ENCODE data around the gene CCDC30.

Gene CCDC30

DNA sequence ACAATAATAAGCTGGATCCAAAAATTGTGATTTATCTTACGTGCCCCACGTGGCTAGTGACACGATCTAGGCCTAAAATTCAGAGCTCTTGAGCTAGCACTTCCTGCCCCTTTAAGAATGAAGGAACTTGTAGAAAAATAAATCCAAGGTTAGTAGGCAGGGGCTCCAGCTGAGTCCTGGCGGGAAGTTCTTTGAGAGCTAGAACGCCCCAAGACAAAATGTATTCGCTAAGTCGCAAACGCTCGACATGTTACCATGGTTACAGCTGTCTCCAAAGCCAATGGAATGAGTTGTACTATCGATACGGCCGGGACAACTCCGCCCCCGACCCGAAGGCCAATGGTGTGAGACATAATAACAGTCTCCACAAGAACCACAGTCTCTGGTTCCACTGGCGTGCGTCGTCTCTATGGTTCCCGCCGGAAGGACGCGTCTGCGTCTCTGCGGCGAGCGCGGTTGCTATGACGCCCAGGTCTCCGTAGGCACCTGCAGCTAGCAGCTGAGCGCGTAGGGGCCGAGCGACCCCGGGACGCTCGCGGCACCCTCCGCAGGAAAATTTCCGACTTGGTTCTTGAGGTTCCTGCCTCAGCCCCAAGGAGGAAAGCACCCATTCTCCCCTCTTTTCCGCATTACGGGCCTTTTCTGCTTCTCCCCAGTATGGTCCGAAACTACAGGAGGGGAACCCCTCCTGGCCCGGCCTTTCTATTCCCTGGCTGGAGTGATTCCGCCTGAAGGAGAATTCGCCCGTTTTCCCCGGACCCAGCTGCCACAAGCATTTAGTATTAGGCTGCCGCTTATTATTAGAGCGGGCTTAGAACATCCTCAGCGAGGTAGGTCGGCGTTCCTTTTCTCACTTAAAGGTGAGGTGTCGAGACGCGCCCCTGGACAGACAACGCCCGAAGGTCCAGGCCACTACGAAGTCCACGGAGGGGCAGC, at the start of gene CCDC30:
Gene CCDC30 (plus strand): TSS at position 459 of the 936 bp plus-strand sequence. CDS start 17,266 bp downstream, outside the sequence.
- TF ChIP-seq, protein P1, sequence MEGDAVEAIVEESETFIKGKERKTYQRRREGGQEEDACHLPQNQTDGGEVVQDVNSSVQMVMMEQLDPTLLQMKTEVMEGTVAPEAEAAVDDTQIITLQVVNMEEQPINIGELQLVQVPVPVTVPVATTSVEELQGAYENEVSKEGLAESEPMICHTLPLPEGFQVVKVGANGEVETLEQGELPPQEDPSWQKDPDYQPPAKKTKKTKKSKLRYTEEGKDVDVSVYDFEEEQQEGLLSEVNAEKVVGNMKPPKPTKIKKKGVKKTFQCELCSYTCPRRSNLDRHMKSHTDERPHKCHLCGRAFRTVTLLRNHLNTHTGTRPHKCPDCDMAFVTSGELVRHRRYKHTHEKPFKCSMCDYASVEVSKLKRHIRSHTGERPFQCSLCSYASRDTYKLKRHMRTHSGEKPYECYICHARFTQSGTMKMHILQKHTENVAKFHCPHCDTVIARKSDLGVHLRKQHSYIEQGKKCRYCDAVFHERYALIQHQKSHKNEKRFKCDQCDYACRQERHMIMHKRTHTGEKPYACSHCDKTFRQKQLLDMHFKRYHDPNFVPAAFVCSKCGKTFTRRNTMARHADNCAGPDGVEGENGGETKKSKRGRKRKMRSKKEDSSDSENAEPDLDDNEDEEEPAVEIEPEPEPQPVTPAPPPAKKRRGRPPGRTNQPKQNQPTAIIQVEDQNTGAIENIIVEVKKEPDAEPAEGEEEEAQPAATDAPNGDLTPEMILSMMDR (conservative IDR thresholded peaks at IDR 0.05; ENCODE audit: low read depth, low read length): no peak
- peak; percentile 99 for DNase-seq (ENCODE audit: low read depth)
- H3K4me3 ChIP-seq (ENCODE audit: low read depth, low read length): peak within 1 kb of the TSS; percentile 70

DNA sequence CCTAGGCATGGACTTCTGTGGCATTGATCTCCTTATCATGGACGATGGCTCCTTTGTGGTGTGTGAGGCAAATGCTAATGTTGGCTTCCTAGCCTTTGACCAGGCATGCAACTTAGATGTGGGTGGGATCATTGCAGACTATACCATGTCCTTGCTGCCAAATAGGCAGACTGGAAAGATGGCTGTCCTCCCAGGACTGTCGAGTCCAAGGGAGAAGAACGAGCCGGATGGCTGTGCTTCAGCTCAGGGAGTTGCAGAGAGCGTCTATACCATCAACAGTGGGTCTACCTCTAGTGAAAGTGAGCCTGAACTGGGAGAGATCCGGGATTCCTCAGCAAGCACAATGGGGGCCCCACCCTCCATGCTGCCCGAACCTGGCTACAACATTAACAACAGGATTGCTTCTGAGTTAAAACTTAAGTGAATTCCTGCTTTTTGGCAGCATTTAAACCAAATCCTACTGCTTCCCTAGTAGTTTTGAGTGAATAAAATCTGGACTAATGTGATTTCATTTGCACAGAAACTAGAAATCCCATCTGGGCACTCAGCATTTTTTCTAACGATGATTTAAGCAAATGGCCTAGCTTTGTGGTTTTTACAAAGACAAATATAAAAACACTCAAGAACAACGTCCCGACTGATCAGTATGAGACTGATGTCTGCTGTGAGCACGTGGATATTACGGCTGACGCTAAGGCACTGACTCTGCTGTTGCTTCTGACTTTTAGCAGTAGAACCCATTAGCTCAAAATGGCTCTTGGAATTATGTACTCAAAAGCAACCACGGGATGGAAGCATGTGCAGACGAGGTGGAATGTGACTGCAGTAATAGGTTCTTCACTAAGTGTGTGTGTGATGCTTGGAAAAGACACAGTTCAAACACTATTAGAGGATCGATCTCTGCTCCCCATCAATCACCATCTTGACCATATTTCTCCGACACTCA, 48.3 kb upstream of the CCDC30 start:
- no peak for DNase-seq (ENCODE audit: low read depth)
- H3K4me3 ChIP-seq (ENCODE audit: low read depth, low read length): no peak overlapping the region
- TF ChIP-seq, protein P1 (conservative IDR thresholded peaks at IDR 0.05; ENCODE audit: low read depth, low read length): no peak

DNA sequence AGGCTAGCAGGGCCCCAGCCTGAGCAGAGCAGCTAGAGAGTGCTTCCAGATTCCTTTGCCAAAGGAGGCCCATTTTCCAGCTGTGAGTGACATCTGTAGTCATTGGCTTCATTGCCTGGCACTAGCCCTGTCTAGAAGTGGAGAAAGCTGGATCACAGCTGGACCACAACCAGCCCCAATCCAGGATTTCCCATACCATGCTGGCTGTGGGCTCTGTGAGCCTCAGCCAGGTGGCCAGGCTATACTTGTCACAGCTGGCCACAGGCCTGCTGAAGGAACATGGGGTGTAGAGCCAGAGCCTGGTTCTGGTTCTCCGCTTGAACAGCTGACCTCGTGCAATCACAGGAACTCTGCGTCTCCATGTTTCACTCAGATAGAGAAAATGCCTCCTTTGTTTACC, 45.9 kb upstream of the CCDC30 start:
- DNase-seq (ENCODE audit: low read depth): no peak
- TF ChIP-seq, protein P1 (conservative IDR thresholded peaks at IDR 0.05; ENCODE audit: low read depth, low read length): no peak

DNA sequence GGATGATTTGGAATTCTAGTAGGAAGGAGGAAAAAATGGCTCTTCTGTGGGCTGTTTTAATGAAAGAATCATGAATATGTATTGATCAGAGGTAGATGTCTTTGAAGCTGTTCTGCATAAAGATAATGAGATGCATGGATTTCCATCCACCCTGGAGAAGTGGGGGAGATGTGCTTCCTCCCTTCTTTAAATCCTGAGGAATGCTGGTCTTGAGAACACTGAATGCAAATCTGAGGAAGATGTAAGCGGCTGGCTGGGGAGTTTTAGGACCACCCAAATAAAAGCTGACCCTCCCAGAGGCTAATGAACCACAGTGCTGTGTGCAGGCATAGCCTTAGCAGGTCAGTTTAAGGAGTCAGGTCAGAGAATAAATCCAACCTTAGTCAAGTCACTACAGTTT, 44.6 kb upstream of the CCDC30 start:
- TF ChIP-seq, protein P1 (conservative IDR thresholded peaks at IDR 0.05; ENCODE audit: low read depth, low read length): no peak
- no peak for DNase-seq (ENCODE audit: low read depth)

More for the DNA sequence above, 45.9 kb upstream of the CCDC30 start:
- no peak overlapping the region for H3K4me3 ChIP-seq (ENCODE audit: low read depth, low read length)

DNA sequence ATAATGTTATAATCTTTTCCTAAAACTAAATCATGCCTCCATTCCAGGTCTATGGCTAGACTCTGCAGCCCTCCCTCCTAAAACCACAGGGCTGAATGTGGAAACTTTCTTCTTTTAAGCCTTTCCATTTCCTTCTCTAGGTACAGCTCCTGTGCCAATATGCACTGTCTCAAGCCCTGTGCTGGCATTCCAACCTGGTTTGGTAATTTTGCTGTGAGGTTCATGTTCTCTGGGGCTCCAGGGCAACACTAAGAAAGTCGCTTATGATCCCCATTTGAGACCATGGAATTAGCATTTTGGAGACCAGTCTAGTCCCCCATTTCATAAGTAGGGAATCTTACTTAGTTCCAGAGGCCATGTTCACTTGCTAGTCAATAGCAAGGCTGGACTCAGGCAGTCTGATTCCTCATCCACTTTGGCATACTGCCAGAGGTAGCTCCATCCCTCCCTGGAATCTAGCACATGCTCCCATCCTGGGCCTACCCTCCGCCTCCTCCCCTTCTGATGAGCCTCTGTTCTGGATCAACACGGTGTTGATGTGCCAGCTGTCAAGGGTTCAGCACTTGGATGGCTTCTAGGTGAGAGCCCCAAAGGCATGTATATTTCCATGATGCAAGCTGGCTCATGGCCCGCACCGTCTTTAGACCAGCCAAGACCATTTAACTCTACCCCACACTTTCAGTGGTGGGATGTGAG, 43.8 kb upstream of the CCDC30 start:
- TF ChIP-seq, protein P1 (conservative IDR thresholded peaks at IDR 0.05; ENCODE audit: low read depth, low read length): no peak
- no peak for DNase-seq (ENCODE audit: low read depth)
- H3K4me3 ChIP-seq (ENCODE audit: low read depth, low read length): no peak overlapping the region

More for the DNA sequence above, 44.6 kb upstream of the CCDC30 start:
- no peak overlapping the region for H3K4me3 ChIP-seq (ENCODE audit: low read depth, low read length)

DNA sequence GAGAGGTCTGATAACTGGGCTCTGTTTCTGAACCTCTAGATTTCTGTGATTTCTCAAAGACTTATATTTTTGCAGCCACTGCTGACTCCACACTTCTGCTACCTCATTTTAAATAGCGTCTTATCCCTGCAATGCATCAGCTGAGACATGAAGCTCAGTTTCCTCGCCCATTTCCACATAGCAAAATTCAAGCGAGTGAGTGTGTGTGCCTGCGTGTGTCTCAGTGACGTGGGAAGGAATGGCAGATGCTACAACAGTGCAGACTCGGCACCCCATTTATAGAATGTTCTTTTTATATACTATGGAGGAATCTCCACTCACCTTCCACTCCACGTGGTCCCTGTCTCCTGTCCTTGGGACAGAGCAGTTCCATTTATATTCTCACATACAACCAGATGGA, 43.0 kb upstream of the CCDC30 start:
- TF ChIP-seq, protein P1 (conservative IDR thresholded peaks at IDR 0.05; ENCODE audit: low read depth, low read length): no peak

More for the DNA sequence above, 43.0 kb upstream of the CCDC30 start:
- no peak overlapping the region for H3K4me3 ChIP-seq (ENCODE audit: low read depth, low read length)
- DNase-seq (ENCODE audit: low read depth): no peak

All from choroid plexus epithelial cell (primary cell).